ENCODE measurements around the gene GFY.
"Not testable (repeated sequence)": the region's sequence is repeated elsewhere in the genome, so short reads cannot be mapped to it uniquely, and the experiment has no call there.

GFY gene

DNA sequence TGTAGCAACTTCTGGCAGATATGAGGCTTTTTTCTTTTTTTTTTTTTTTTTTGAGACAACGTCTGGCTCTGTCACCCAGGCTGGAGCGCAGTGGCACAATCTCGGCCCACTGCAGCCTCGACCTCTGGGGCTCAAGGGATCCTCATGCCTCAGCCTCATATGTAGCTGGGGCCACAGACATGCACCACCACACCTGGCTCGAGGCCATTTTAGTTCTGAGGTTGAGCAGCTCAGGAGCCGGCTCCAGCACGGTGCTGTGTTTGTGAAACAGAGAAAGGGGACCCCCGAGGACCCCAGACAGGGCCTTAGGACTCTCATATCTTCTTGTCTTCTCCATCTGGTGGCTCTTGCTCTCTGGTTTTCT lies 45.4 kb downstream of the GFY start:
- DNase-seq = no peak

DNA sequence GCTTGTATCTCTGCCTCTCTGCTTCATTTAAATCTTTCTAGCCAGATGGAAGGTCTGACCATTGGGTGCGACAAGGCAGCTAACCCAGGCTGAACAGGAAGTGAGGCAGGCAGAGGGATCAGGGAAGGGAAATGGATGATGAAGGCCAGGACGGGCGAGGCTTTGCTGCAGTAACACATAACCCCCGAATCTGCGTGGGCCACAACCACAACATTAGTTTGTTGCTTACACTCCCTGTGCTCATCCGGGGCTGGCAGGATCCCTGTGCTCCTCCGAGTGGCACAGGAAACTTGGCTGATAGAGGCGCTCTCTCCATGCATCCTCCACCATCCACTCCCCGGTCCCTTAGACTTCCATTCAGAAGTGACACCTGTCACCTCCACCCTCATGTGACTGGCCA lies 47.7 kb downstream of the GFY start:
- DNase-seq = no peak

DNA sequence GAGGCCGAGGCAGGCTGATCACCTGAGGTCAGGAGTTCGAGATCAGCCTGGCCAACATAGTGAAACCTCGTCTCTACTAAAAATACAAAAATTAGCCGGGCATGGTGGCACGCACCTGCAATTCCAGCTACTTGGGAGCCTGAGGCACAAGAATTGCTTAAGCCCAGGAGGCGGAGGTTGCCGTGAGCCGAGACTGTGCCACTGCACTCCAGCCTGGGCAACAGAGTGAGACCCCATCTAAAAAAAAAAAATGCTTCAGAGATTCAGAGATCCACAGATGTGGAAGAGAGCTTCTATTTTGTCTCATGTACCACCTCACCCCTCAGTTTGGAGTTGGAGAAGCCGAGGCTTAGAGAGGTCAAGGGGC lies 48.3 kb downstream of the GFY start:
- DNase-seq = not testable (repeated sequence)

DNA sequence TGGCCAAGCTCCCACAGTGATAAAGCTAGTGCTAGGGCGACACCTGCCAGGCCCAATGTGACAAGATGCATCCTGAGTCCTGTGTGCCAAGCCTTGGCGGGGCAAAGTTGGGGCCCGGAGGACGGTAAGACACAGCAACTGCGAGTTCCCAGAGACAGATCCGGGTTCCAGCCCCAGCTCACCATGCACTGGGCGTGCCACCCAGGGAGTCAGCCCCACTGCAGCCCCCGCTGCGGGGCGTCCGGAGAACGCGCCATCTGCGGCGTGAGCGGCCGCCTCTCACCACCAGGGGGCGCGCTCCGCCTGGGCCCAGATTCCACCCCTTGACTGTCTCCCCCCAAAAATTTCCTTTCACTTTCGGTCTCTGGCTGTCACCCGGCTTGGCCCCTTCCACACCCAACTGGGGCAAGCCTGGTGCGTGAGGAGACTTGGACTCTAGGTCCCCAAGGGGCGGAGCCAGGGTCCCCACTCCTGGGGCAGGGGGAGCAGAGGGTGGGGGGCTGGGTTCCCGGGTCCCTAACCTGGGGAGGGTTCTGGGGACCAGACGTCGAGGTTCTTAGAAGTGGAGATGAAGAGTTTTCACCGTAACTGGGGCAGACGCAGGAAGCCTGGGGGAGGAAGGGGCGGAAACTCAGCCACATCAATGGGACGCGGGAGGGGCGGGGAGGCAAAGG lies 48.8 kb downstream of the GFY start, which contains the start of gene FLT3LG:
Gene FLT3LG (plus strand): TSS at position 348 of the 674 bp plus-strand sequence. CDS start 425 bp downstream, outside the sequence.
- peak; percentile 97 for DNase-seq

DNA sequence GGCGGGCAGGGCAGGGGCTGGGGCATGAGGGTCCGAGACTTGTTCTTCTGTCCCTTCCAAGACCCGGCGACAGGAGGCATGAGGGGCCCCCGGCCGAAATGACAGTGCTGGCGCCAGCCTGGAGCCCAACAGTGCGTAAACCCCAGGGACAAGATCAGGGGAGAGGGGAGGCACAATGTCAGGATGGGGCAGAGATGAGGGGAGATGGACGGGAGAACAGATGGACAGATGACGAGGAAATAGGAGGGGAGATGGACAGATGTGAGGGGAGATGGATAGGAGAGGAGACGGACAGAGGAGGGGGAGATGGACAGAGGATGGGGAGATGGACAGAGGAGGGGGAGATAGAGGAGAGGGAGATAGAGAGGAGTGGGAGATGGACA lies 49.3 kb downstream of the GFY start:
- no peak for DNase-seq

DNA sequence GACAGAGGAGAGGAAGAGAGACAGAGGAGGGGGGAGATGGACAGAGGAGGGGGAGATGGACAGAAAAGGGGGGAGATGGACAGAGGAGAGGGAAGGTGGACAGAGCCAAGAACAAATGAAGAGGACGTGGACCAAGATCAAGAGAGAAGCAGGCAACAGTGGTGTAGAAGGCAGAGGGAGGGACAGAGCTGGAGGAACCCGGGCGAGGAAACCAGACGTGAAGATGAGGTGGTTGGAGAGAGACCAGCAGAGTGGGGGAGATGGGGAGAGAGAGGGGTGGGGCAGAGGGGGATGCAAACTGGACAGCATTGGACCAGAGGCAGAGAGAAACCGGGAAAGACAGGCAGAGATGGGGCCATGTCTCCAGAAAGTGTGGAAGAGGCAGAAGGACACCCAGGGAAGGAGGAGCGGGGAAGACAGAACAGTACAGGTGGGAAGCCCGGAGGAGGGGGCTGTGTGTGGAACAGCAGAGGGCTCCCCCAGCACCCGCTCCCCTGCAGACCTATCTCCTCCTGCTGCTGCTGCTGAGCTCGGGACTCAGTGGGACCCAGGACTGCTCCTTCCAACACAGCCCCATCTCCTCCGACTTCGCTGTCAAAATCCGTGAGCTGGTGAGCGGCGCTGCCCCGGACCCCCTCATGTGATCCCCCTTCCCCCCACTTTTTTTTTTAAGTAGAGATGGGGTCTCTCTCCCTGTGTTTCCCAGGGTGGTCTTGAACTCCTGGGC lies 50.2 kb downstream of the GFY start:
- DNase-seq = no peak

DNA sequence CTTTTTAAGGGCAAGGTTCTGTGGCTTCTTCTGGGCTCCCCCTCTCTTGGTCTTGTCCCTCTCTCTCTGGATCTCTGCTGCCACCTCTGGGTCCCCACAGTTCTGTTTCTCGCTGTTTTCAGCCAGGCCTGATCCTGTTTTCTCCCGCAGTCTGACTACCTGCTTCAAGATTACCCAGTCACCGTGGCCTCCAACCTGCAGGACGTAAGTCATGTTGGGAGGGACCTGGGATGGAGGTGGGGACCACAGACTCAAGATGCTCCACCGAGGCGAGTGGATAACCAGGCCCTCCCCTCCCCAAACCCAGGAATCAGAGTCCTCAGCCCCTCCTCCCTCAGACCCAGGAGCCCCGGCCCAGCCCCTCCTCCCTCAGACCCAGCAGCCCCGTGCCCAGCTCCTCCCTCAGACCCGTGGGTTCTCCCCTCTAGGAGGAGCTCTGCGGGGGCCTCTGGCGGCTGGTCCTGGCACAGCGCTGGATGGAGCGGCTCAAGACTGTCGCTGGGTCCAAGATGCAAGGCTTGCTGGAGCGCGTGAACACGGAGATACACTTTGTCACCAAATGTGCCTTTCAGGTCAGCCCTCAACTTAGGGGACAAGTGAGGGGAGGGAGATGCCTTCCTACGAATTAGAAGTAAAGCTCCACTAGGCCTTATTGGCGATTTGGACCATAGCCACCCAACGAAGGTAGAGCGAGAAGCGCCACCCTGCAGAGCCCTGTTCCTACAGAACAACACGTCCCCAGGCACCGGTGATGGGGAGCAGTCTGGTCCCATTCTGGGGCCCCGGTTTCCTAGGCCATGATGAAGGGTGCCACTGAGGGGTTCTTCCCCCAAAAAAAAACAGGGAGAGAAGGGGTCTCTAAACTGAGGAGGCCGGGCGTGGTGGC lies 51.0 kb downstream of the GFY start:
- peak; percentile 65 for DNase-seq
